Calu3 (cell line): ENCODE results near the gene CACNA2D1. TPM values are rescaled to one million over a fixed set of nuclear protein-coding genes. Genes with fewer than 3 reads are reported as not detected.

Experiments
- BruUV-seq: library from RNA; stranded (reverse); fragments of 400-500 nt; replicated peaks from 2 replicates; lab custom pipeline; 2021; lab: Mats Ljungman, UMichigan
- CTCF ChIA-PET: fragments of 300-600 bp; sonication (Branson Sonifier 250); formaldehyde crosslinking; loops from one replicate; lab custom pipeline; 2022; ENCODE audit warnings: antibody characterized with exemption; lab: Charles Lee
- DNase-seq: peaks from one replicate; pipeline ENCODE4 v3.0.0; 2022
- H3K27ac Mint-ChIP-seq: one replicate; pipeline ENCODE4 v1.8.0; 2022; ENCODE audit warnings: mixed read lengths; ENCODE audit not compliant: unreplicated experiment
- H3K27me3 Mint-ChIP-seq: one replicate; pipeline ENCODE4 v1.8.0; 2022; ENCODE audit warnings: mixed read lengths; ENCODE audit not compliant: unreplicated experiment
- H3K36me3 Mint-ChIP-seq: one replicate; pipeline ENCODE4 v1.8.0; 2022; ENCODE audit warnings: mild to moderate bottlenecking, moderate library complexity, mixed read lengths; ENCODE audit not compliant: insufficient read depth, unreplicated experiment
- H3K4me1 Mint-ChIP-seq: one replicate; pipeline ENCODE4 v1.8.0; 2022; ENCODE audit warnings: mild to moderate bottlenecking, low read depth, mixed read lengths; ENCODE audit not compliant: unreplicated experiment
- H3K4me3 Mint-ChIP-seq: one replicate; pipeline ENCODE4 v1.8.0; 2022; ENCODE audit warnings: mild to moderate bottlenecking, low read depth, moderate library complexity, mixed read lengths; ENCODE audit not compliant: unreplicated experiment
- H3K9me3 Mint-ChIP-seq: one replicate; pipeline ENCODE4 v1.8.0; 2022; ENCODE audit warnings: low read depth, mixed read lengths; ENCODE audit not compliant: unreplicated experiment
- intact Hi-C: fragments of 100-400 bp; cut with micrococcal nuclease; formaldehyde crosslinking; loops from one replicate; pipeline ENCODE4 v1.10.0; 2022; ENCODE audit not compliant: unreplicated experiment
- total RNA-seq: library from RNA; stranded (reverse); gene quantifications from 2 replicates; pipeline ENCODE4 v1.2.3, GENCODE V29; 2022
- TF ChIP-seq, protein P1 (sequence below): fragments of 200-600 bp; IDR thresholded peaks from one replicate; pipeline ENCODE4 v1.8.0; 2022; ENCODE audit warnings: antibody characterized with exemption; ENCODE audit not compliant: unreplicated experiment

Gene CACNA2D1
- total RNA-seq, 1 experiment from 2014 or later: 10.4 TPM

DNA sequence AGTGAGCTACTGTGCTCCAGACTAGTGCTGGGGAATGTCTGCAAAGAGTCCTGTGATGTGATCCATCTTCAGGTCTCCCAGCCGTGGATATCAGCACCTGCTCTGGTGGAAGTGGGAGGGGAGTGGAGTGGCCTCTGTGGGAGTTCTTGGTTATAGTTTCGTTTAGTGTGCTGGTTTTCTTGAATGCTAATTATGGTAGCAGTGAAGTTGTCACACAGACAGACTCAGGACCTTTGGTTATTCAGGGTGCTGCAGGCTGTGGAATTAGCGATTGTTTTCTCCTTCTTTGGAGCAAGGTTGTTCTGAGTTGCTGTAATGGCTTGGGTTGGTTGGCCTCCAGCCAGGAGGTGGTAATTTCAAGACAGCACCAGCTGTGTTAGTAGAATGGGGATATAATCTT lies 541.0 kb downstream of the CACNA2D1 start:
- intact Hi-C loops: no loop called here
- no peak for DNase-seq

More for the DNA sequence above, 541.0 kb downstream of the CACNA2D1 start:
- CTCF ChIA-PET: no interaction called here
- BruUV-seq: no TSS peak
- Mint-ChIP-seq H3K27ac (no peak overlapping the region), H3K9me3 (peaks cover 6% of the 10 kb centered on the region), H3K27me3 (no peaks in the 10 kb centered on the region), H3K36me3 (no peaks in the 10 kb centered on the region), H3K4me3 (no peak overlapping the region), H3K4me1 (peaks cover 14% of the 10 kb centered on the region)
- TF ChIP-seq, protein P1, sequence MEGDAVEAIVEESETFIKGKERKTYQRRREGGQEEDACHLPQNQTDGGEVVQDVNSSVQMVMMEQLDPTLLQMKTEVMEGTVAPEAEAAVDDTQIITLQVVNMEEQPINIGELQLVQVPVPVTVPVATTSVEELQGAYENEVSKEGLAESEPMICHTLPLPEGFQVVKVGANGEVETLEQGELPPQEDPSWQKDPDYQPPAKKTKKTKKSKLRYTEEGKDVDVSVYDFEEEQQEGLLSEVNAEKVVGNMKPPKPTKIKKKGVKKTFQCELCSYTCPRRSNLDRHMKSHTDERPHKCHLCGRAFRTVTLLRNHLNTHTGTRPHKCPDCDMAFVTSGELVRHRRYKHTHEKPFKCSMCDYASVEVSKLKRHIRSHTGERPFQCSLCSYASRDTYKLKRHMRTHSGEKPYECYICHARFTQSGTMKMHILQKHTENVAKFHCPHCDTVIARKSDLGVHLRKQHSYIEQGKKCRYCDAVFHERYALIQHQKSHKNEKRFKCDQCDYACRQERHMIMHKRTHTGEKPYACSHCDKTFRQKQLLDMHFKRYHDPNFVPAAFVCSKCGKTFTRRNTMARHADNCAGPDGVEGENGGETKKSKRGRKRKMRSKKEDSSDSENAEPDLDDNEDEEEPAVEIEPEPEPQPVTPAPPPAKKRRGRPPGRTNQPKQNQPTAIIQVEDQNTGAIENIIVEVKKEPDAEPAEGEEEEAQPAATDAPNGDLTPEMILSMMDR: no peak
